GM23248 (cell line): ENCODE measurements around the gene GJE1.

Source experiments
- EZH2 ChIP-seq: fragments of 200-600 bp; sonication (generic); IDR thresholded peaks from 2 replicates; pipeline ENCODE4 v1.6.1; 2018; ENCODE audit warnings: antibody characterized with exemption, mild to moderate bottlenecking; ENCODE audit not compliant: insufficient read depth, poor library complexity, severe bottlenecking
- EZH2phosphoT487 ChIP-seq: fragments of 200-600 bp; sonication (generic); IDR thresholded peaks from 2 replicates; pipeline ENCODE4 v1.6.1; 2018; ENCODE audit warnings: antibody characterized with exemption, moderate library complexity, mild to moderate bottlenecking, low read depth; ENCODE audit not compliant: insufficient read depth

DNA sequence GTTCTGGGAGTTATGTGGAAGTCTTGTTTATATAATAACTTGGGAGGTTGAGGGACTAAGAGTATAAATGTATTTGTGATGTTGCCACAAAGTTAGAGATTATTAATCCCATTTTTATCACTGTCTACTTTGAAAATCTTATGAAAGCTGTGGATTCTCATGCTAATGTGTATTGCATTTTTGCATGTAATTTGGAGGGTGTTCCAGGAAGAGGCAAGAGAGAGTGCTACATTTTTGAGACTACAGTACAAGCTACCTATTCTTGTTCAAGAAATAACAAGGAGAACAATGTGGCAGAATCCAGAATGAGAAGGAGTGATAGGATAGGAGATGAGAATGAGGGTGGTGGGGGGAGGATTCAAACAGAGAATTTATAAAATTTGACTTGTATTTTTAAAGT, 49.3 kb downstream of the GJE1 start:
- no peak for TF ChIP-seq EZH2phosphoT487
- no peak for TF ChIP-seq EZH2
